Astrocyte of the cerebellum (primary cell): ENCODE measurements around the gene RANGRF.
A peak's percentile ranks its signal among the peaks of the same experiment; 100 is the strongest.

Experiments
- DNase-seq: peaks from one replicate; pipeline ENCODE4 v3.0.0-alpha.2; 2011; ENCODE audit warnings: low read depth
- H3K4me3 ChIP-seq: 2 replicates; pipeline ENCODE4 v1.5.1; 2011; ENCODE audit warnings: mild to moderate bottlenecking, low read depth, low read length, moderate library complexity
- in situ Hi-C: cut with HindIII; loops from 2 replicates; pipeline ENCODE4 v1.10.0; 2017; ENCODE audit warnings: low sequenced_read_pairs
- TF ChIP-seq, protein P1 (sequence below): IDR thresholded peaks from 2 replicates; pipeline ENCODE4 v1.5.1; 2012; ENCODE audit warnings: low read length, low read depth, moderate library complexity, mild to moderate bottlenecking; ENCODE audit errors: missing control alignments

Gene RANGRF

DNA sequence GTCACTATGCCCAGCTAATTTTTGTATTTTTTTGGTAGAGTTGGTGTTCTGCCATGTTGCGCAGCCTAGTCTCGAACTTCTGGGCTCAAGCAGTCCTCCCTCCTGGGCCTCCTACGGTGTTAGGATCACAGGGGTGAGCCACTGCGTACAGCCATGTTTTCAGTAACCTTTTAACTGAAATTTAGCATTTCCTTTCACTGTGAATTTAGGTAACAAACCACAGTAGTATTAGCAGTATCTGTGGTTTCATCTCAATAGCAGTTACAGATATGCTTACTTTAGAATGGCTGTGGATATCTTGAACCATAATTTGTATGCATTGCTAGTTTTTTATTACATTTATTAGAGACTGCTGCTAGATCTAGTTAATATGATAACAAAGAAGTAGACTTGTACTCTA is 4.3 kb upstream of the RANGRF start:
- in situ Hi-C loops: no loop called here
- DNase-seq: no peak
- no peak overlapping the region for H3K4me3 ChIP-seq
- TF ChIP-seq, protein P1, sequence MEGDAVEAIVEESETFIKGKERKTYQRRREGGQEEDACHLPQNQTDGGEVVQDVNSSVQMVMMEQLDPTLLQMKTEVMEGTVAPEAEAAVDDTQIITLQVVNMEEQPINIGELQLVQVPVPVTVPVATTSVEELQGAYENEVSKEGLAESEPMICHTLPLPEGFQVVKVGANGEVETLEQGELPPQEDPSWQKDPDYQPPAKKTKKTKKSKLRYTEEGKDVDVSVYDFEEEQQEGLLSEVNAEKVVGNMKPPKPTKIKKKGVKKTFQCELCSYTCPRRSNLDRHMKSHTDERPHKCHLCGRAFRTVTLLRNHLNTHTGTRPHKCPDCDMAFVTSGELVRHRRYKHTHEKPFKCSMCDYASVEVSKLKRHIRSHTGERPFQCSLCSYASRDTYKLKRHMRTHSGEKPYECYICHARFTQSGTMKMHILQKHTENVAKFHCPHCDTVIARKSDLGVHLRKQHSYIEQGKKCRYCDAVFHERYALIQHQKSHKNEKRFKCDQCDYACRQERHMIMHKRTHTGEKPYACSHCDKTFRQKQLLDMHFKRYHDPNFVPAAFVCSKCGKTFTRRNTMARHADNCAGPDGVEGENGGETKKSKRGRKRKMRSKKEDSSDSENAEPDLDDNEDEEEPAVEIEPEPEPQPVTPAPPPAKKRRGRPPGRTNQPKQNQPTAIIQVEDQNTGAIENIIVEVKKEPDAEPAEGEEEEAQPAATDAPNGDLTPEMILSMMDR: no peak

DNA sequence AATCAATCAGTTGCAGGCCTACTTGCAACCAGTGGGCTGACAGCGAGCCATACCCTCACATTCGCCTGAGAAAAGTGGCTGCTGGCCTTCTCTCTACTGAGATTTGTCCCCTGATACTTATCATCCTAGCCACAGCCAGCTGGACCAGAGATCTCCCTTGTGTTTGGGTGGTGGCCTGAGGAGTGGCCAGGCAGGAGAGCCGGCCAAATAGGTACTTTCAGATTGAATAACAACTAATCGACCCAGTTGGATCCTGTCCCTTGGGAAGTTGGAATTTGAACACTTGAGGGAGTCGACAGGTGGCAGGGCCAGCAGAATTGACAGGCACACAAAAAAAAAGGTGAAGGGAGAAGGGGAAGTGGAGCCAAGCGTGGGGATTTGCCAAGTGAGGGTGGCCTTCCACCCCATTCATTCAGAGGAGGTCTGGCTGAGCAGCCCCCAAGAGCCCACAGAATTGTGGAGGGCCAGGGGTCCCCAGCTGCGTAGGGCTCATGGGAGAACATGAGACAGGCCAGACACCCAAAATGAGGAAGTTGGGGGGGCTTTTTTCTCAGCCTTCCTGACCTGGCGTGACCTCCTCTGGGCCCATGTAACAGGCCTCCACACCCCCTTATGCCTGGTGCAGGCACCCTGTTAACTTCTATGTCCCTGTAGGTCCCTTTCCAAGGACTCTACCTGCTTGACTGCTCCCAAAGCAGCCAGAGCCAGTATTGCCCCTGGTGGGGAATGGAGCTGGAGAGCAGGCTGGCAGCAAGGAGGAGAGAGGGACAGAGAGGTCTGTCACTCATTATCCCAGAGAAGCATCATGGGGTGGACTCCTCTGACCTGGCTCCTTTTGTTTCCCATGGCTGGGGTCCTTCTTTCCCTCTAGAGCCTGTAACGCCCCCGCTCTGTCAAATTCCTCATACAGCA is 2.9 kb upstream of the RANGRF start:
- in situ Hi-C loops: no loop called here
- H3K4me3 ChIP-seq: no peak overlapping the region
- no peak for DNase-seq
- TF ChIP-seq, protein P1: no peak

DNA sequence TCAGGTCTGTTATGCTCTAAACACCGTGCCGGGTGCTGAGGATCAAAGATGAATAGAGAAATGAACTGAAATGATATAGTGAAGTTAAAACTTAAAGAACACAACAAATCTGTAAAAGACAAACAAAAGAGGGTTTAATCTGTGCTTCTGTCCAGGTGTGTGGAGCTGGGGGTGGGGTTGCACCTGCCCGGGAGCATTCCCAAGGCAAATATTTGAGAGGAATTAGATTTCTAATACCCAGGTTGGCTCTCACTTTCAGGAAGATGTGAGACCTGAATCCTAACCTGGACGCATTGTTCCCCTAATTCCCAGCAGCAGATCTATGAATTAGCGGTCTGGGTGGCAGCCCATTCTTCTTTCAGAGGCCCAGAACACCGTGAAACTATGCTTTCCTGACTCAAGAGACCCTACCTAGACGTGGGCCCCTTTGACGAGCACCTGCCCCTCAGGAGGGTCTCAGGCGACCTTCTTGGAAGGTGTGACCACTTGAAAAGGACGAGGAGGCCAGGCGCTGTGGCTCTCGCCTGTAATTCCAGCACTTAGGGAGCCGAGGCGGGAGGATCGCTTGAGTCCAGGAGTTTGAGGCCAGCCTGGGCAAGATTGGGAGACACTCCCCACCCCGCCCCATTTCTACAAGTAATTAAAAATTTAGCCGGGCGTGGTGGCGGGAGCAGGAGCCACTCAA is 677 bp upstream of the RANGRF start:
- H3K4me3 ChIP-seq: peak overlapping the region; percentile 60
- TF ChIP-seq, protein P1: no peak
- in situ Hi-C loops: no loop called here
- DNase-seq: no peak

DNA sequence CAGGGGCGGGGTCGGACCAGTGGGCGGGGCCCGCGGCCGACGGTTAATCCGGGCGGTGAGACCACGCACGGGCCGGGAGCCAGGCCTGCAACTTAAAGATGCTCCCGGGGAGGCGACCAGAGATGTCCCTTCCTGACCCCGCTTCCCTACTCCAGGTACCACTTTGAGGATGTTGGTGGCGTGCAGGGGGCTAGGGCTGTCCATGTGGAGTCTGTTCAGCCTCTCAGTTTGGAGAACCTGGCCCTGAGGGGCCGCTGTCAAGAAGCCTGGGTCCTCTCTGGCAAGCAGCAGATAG is 580 bp downstream of the RANGRF start:
- TF ChIP-seq, protein P1: no peak
- no peak for DNase-seq
- peak overlapping the region; percentile 60 for H3K4me3 ChIP-seq
- in situ Hi-C loops: no loop called here

DNA sequence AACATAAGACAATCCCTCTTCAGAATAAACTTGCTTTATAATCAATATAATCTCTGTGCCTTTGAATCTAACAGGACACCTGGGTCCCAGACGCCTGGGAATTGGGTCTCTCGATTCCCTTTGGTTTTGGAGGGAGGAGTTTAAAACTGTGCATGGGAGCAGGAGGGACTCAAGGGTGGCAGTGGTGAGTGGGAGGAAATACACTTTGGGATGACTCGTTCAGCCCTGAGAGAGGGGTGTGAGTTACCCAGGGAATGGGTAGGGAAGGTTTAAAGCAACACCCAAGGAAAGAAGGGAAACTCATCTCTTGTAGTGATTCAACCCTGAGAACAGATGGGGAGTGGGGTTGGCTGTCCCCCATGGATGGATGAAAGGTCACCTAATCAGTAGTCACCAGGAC is 1.6 kb downstream of the RANGRF start:
- in situ Hi-C loops: no loop called here
- no peak overlapping the region for H3K4me3 ChIP-seq
- no peak for DNase-seq
- TF ChIP-seq, protein P1: no peak

DNA sequence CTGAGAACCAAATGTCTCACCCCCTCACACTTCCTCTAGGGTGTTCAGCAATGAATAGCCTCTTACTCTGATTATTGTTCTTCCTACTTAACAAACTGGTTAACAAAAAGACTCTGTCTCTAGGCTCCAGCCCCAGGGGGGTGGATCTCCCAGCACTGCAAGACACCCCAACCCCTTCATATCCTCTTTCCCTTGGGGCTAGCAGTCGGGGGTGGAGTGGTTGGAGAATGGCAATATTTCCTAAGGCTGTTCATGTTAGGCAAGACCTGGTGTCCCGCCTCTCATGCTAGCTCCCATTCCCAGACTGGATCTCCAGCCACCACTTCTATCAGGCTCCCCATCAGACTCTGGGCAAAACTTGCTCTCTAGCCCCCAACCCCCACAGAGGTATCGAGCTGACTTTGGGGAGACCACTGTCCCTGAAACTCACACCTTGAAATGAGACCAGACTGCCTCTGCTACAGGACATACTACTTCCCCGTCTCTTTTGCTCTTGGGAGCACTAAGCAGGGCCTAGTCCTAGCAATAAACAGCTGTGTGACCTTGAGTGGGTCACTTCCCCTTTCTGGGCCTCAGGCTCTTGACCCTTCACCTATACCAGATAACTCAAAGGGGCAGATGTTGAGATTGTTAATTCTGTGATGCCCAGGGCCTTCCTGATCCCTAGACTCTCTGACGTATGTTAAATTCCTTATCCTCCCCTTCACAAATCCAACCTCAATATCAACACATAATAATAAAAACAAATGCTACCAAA is 4.3 kb downstream of the RANGRF start:
- in situ Hi-C loops: no loop called here

More for the DNA sequence above, 4.3 kb downstream of the RANGRF start:
- no peak overlapping the region for H3K4me3 ChIP-seq
- TF ChIP-seq, protein P1: no peak
- no peak for DNase-seq
